GM12875 (cell line): ENCODE data around the gene TBCCD1.

Experiments used
- H3K4me3 ChIP-seq: one replicate; pipeline ENCODE4 v1.5.1; 2011; ENCODE audit warnings: low read depth, low read length, control low read depth
- CTCF ChIP-seq: IDR thresholded peaks from 2 replicates; pipeline ENCODE4 v1.5.1; 2011; ENCODE audit warnings: low read depth, mild to moderate bottlenecking, control low read depth, inconsistent platforms, low read length, moderate library complexity, borderline replicate concordance; ENCODE audit not compliant: insufficient read depth

TBCCD1 gene

GRCh38 chr3:186594591-186595113 lies 27.5 kb upstream of the TBCCD1 start:
- H3K4me3 ChIP-seq: no peak overlapping the region
- TF ChIP-seq CTCF: no peak

GRCh38 chr3:186593862-186594261 lies 26.7 kb upstream of the TBCCD1 start:
- H3K4me3 ChIP-seq: no peak overlapping the region
- TF ChIP-seq CTCF: no peak

- no peak for TF ChIP-seq CTCF
- H3K4me3 ChIP-seq: no peak overlapping the region
Observed at GRCh38 chr3:186592682-186593081, 25.5 kb upstream of the TBCCD1 start.

GRCh38 chr3:186590580-186591295 lies 23.6 kb upstream of the TBCCD1 start:
- TF ChIP-seq CTCF: no peak

GRCh38 chr3:186589856-186590579 lies 22.9 kb upstream of the TBCCD1 start:
- H3K4me3 ChIP-seq: no peak overlapping the region
- TF ChIP-seq CTCF: no peak

More at GRCh38 chr3:186590580-186591295, 23.6 kb upstream of the TBCCD1 start:
- H3K4me3 ChIP-seq: no peak overlapping the region

GRCh38 chr3:186589121-186589520 lies 22.0 kb upstream of the TBCCD1 start:
- 0 out of 2 replicates have a peak, but pooled peaks have one; percentile 4 for TF ChIP-seq CTCF
- no peak overlapping the region for H3K4me3 ChIP-seq

GRCh38 chr3:186588632-186589031 lies 21.5 kb upstream of the TBCCD1 start:
- no peak overlapping the region for H3K4me3 ChIP-seq
- no peak for TF ChIP-seq CTCF
